K562 (cell line): ENCODE measurements around the gene NHSL2. TPM values are rescaled to one million over a fixed set of nuclear protein-coding genes. Genes with fewer than 3 reads are reported as not detected.

Experiments used
- GMEB1 ChIP-seq: fragments of 250-450 bp; sonication (Bioruptor Pico); IDR thresholded peaks from 2 replicates; pipeline ENCODE4 v1.4.0; 2020; ENCODE audit warnings: mild to moderate bottlenecking
- HDAC8 ChIP-seq: fragments of 450-650 bp; IDR thresholded peaks from 2 replicates; pipeline ENCODE4 v1.6.1; 2016; ENCODE audit warnings: mild to moderate bottlenecking, missing genetic modification characterization, moderate library complexity, missing compliant biosample characterization
- HMGXB4 ChIP-seq: sonication (generic); formaldehyde crosslinking; IDR thresholded peaks from 2 replicates; pipeline ENCODE4 v1.8.1; 2023; ENCODE audit warnings: mild to moderate bottlenecking, missing genetic modification reagents
- NR1H2 ChIP-seq: sonication (generic); formaldehyde crosslinking; IDR thresholded peaks from 2 replicates; pipeline ENCODE4 v1.4.0; 2020; ENCODE audit warnings: mild to moderate bottlenecking, missing genetic modification reagents
- PHF20 ChIP-seq: fragments of 450-650 bp; IDR thresholded peaks from 2 replicates; pipeline ENCODE4 v1.6.1; 2018; ENCODE audit not compliant: partially characterized antibody
- SETDB1 ChIP-seq: IDR thresholded peaks from one replicate; pipeline ENCODE4 v1.6.1; 2012; ENCODE audit warnings: low read length, control low read depth, inconsistent platforms
- USF1 ChIP-seq: sonication (generic); formaldehyde crosslinking; IDR thresholded peaks from 2 replicates; pipeline ENCODE4 v1.9.0; 2022; ENCODE audit warnings: mild to moderate bottlenecking, missing genetic modification reagents
- ZNF592 ChIP-seq: fragments of 450-650 bp; IDR thresholded peaks from 2 replicates; pipeline ENCODE4 v1.6.1; 2017; ENCODE audit warnings: antibody characterized with exemption, mild to moderate bottlenecking
- ZNF778 ChIP-seq: fragments of 450-650 bp; formaldehyde crosslinking; IDR thresholded peaks from 2 replicates; pipeline ENCODE4 v1.4.0; 2020; ENCODE audit warnings: mild to moderate bottlenecking, moderate library complexity
- polyA plus RNA-seq, 8 experiments: library from polyadenylated mRNA; depleted of rRNA in 4 of 8; stranded (reverse) in 5 of 8; unstranded in 3 of 8; fragments of >200 nt; fragmentation: Nextera tagmentation in 2 of 8; fragmentation: Illumina TruSeq in 1 of 8; extraction: Ambion mirVana in 2 of 8; extraction: Trizol in 1 of 8; gene quantifications; 2 replicates each; pipeline versions ENCODE4 v1.2.1 to v1.2.3, GENCODE V29; 2011 to 2014; ENCODE audit warnings: inconsistent platforms in 1 of 8, missing spikeins in 1 of 8
- total RNA-seq, 7 experiments: library from RNA; depleted of rRNA in 6 of 7; stranded (reverse); fragments of >200 nt in 6 of 7; fragmentation: Illumina TruSeq in 2 of 7; extraction: Trizol in 2 of 7; gene quantifications; 2 replicates each; pipeline versions ENCODE4 v1.2.1 to v1.2.3, GENCODE V29; 2011 to 2021; ENCODE audit warnings: low replicate concordance in 1 of 7

The NHSL2 gene
- total and polyA plus RNA-seq, 9 of the 15 experiments (the other 6 are each of a cell fraction or from before 2014, with no cell fraction given) = 0.02 TPM; not detected in 8

GRCh38 chrX:71912156-71912555, 1.5 kb downstream of the NHSL2 start (continued):
- TF ChIP-seq ZNF592 = no peak
- no peak for TF ChIP-seq GMEB1 (CRISPR knock-in tag)
- no peak for TF ChIP-seq ZNF778
- no peak for TF ChIP-seq HMGXB4
- TF ChIP-seq HDAC8 (tag) = no peak
- TF ChIP-seq USF1 = no peak
- TF ChIP-seq PHF20 = no peak
- TF ChIP-seq SETDB1 = no peak
- TF ChIP-seq NR1H2 = no peak
- TF ChIP-seq, all 486 proteins: peak for 0
